ENCODE data around the gene DIAPH3.

GRCh38 chr13:59700281-59700680 is 463.4 kb downstream of the DIAPH3 start:
- TF ChIP-seq CTCF (IDR thresholded peaks at IDR 0.05; ENCODE audit: low read depth, low read length), result no peak
- TF ChIP-seq EZH2phosphoT487 (IDR thresholded peaks at IDR 0.05; ENCODE audit: low read depth), result no peak

All from OCI-LY3 (cell line).